Neuronal stem cell (in vitro differentiated cells): ENCODE data around the gene PAPPA2.

Source experiments
- DNase-seq: peaks from one replicate; pipeline ENCODE4 v3.0.0-alpha.2; 2013; ENCODE audit warnings: low spot score
- H2AFZ ChIP-seq: one replicate; pipeline ENCODE4 v1.6.1; 2013; ENCODE audit warnings: mild to moderate bottlenecking, low read length, inconsistent platforms
- H2AK5ac ChIP-seq: 2 replicates; pipeline ENCODE4 v1.6.1; 2013; ENCODE audit warnings: low read depth, mild to moderate bottlenecking, inconsistent platforms, low read length, moderate library complexity, mixed read lengths
- H2BK120ac ChIP-seq: 2 replicates; pipeline ENCODE4 v1.6.1; 2013; ENCODE audit warnings: low read depth, mild to moderate bottlenecking, inconsistent platforms, low read length, moderate library complexity, mixed read lengths
- H2BK12ac ChIP-seq: one replicate; pipeline ENCODE4 v1.6.1; 2013; ENCODE audit warnings: low read length, inconsistent platforms
- H2BK15ac ChIP-seq: 2 replicates; pipeline ENCODE4 v1.6.1; 2013; ENCODE audit warnings: mild to moderate bottlenecking, low read length, inconsistent platforms, mixed read lengths
- H2BK5ac ChIP-seq: one replicate; pipeline ENCODE4 v1.6.1; 2013; ENCODE audit warnings: inconsistent platforms, mild to moderate bottlenecking, low read length, moderate library complexity
- H3K14ac ChIP-seq: one replicate; pipeline ENCODE4 v1.6.1; 2013; ENCODE audit warnings: low read length, inconsistent platforms
- H3K18ac ChIP-seq: 2 replicates; pipeline ENCODE4 v1.6.1; 2013; ENCODE audit warnings: low read length, inconsistent platforms
- H3K23ac ChIP-seq: 2 replicates; pipeline ENCODE4 v1.6.1; 2013; ENCODE audit warnings: low read depth, mild to moderate bottlenecking, mixed read lengths, low read length, inconsistent platforms; ENCODE audit not compliant: poor library complexity
- H3K27ac ChIP-seq: replicated peaks from 3 replicates; pipeline ENCODE4 v1.5.1; 2013; ENCODE audit warnings: low read length, inconsistent platforms
- H3K27me3 ChIP-seq, 3 experiments: 2 replicates each; pipeline ENCODE4 v1.6.1; 2013; ENCODE audit warnings: low read length in 3 of 3, mild to moderate bottlenecking in 2 of 3, inconsistent platforms in 1 of 3, low read depth in 1 of 3, mixed read lengths in 1 of 3, moderate library complexity in 1 of 3; ENCODE audit not compliant: control insufficient read depth in 3 of 3, insufficient read depth in 3 of 3
- H3K36me3 ChIP-seq, 2 donors: replicated peaks in 1 of 2; 2 replicates each; pipeline ENCODE4 v1.6.1; 2013; ENCODE audit warnings: low read length in 2 of 2; ENCODE audit not compliant: control insufficient read depth in 2 of 2, insufficient read depth in 2 of 2
- H3K4ac ChIP-seq: 2 replicates; pipeline ENCODE4 v1.6.1; 2013; ENCODE audit warnings: inconsistent platforms, mild to moderate bottlenecking, low read length, moderate library complexity
- H3K4me1 ChIP-seq, 2 donors: 1 replicate in 1 of 2; 2 replicates in 1 of 2; pipeline ENCODE4 v1.6.1; 2013; ENCODE audit warnings: low read length in 2 of 2, low read depth in 1 of 2; ENCODE audit not compliant: control insufficient read depth in 2 of 2, insufficient read depth in 1 of 2
- H3K4me2 ChIP-seq: one replicate; pipeline ENCODE4 v1.6.1; 2013; ENCODE audit warnings: mild to moderate bottlenecking, low read length, inconsistent platforms; ENCODE audit not compliant: insufficient read depth, poor library complexity, severe bottlenecking
- H3K4me3 ChIP-seq, 2 donors: 2 replicates each; pipeline ENCODE4 v1.5.1; 2013; ENCODE audit warnings: low read length in 2 of 2, mild to moderate bottlenecking in 2 of 2, inconsistent platforms in 1 of 2, moderate library complexity in 1 of 2
- H3K79me1 ChIP-seq: one replicate; pipeline ENCODE4 v1.6.1; 2013; ENCODE audit warnings: low read depth, mild to moderate bottlenecking, inconsistent platforms, low read length, moderate library complexity
- H3K9ac ChIP-seq: one replicate; pipeline ENCODE4 v1.6.1; 2013; ENCODE audit warnings: mild to moderate bottlenecking, low read depth, low read length, inconsistent platforms; ENCODE audit not compliant: poor library complexity
- H3K9me3 ChIP-seq, 2 donors: replicated peaks in 1 of 2; 2 replicates each; pipeline versions ENCODE3 to v1.6.1; 2013; ENCODE audit warnings: low read length in 2 of 2, mild to moderate bottlenecking in 2 of 2, inconsistent platforms in 1 of 2, low read depth in 1 of 2, mixed read lengths in 1 of 2, moderate library complexity in 1 of 2; ENCODE audit not compliant: control insufficient read depth in 2 of 2, insufficient read depth in 1 of 2
- H4K8ac ChIP-seq: one replicate; pipeline ENCODE4 v1.6.1; 2013; ENCODE audit warnings: low read depth, mild to moderate bottlenecking, inconsistent platforms, low read length, moderate library complexity
- H4K91ac ChIP-seq: one replicate; pipeline ENCODE4 v1.6.1; 2013; ENCODE audit warnings: low read length, low read depth, mild to moderate bottlenecking, inconsistent platforms; ENCODE audit not compliant: poor library complexity
- WGBS, 2 donors: extraction: QIAGEN DNeasy Blood & Tissue Kit; methylation state at CpG; one replicate each; pipeline ENCODE4 v1.1.7; 2013; ENCODE audit warnings: missing lambda C conversion rate in 2 of 2, mixed read lengths in 1 of 2; ENCODE audit not compliant: insufficient read length in 2 of 2, insufficient replicate concordance in 1 of 2; ENCODE audit errors: extremely low coverage in 2 of 2; 5-methylcytosine and 5-hydroxymethylcytosine counted together

Gene PAPPA2

DNA sequence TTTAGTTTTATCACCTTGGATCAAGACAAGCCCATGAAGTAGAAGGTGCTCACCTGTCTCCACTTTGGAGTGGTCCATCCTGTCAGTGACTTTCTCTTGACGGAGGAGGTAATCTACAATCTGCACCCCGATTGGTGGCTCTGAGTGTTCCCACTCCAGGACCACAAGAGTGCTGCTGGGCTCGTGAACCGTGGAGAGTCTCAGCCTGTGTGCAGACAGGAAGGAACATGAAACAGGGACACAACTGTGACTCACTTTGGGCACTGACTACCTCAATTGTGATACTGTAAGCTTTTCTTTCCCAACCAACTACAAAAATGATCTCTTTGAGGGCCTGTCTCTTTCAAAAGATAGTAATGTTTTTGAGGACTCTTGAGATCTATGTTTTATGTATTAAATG is 421.3 kb downstream of the PAPPA2 start:
- H2BK12ac ChIP-seq, result no peak overlapping the region
- no peaks in the 10 kb centered on the region for H3K9me3 ChIP-seq
- H3K4ac ChIP-seq, result no peak overlapping the region
- DNase-seq, result no peak
- peaks cover 0 to 4% of the 10 kb centered on the region in 2 donors for H3K36me3 ChIP-seq
- H2AK5ac ChIP-seq, result no peak overlapping the region
- H3K4me1 ChIP-seq, result peaks cover 0 to 3% of the 10 kb centered on the region in 2 donors
- no peak overlapping the region for H3K18ac ChIP-seq
- no peak overlapping the region for H3K27ac ChIP-seq
- H3K4me3 ChIP-seq, result no peak overlapping the region
- no peaks in the 10 kb centered on the region for H3K27me3 ChIP-seq
- H4K91ac ChIP-seq, result no peak overlapping the region
- no peak overlapping the region for H2BK5ac ChIP-seq
- H2BK120ac ChIP-seq, result no peak overlapping the region
- H2AFZ ChIP-seq, result no peak overlapping the region
- H4K8ac ChIP-seq, result no peak overlapping the region
- no peak overlapping the region for H2BK15ac ChIP-seq
- no CpG with 5 or more reads among the region's 4 CpGs for WGBS, 2 donors
- no peaks in the 10 kb centered on the region for H3K79me1 ChIP-seq
- H3K9ac ChIP-seq, result no peak overlapping the region
- H3K14ac ChIP-seq, result no peak overlapping the region
- no peak overlapping the region for H3K23ac ChIP-seq
- no peak overlapping the region for H3K4me2 ChIP-seq

- no peak for DNase-seq
- Histone ChIP-seq H3K4me1 (peaks cover 0 to 3% of the 10 kb centered on the region in 2 donors), H3K27ac (no peak overlapping the region), H3K9me3 (no peaks in the 10 kb centered on the region), H2BK5ac (no peak overlapping the region), H2AK5ac (no peak overlapping the region), H3K14ac (no peak overlapping the region), H2AFZ (no peak overlapping the region), H2BK120ac (no peak overlapping the region), H2BK12ac (no peak overlapping the region), H3K27me3 (no peaks in the 10 kb centered on the region), H3K4ac (no peak overlapping the region), H3K18ac (no peak overlapping the region), H4K91ac (no peak overlapping the region), H3K4me3 (no peak overlapping the region), H3K4me2 (no peak overlapping the region), H3K23ac (no peak overlapping the region), H3K79me1 (no peaks in the 10 kb centered on the region), H3K9ac (no peak overlapping the region), H2BK15ac (no peak overlapping the region), H3K36me3 (peaks cover 0 to 4% of the 10 kb centered on the region in 2 donors), H4K8ac (no peak overlapping the region)
- WGBS, 2 donors, result no CpG with 5 or more reads among the region's 1 CpG
Observed at GRCh38 chr1:176884911-176885310, 421.9 kb downstream of the PAPPA2 start.

GRCh38 chr1:176885341-176885740 is 422.4 kb downstream of the PAPPA2 start:
- no peak overlapping the region for H4K91ac ChIP-seq
- H2BK15ac ChIP-seq, result no peak overlapping the region
- H2AK5ac ChIP-seq, result no peak overlapping the region
- DNase-seq, result no peak
- no peak overlapping the region for H3K9ac ChIP-seq
- no peak overlapping the region for H3K18ac ChIP-seq
- H3K79me1 ChIP-seq, result no peaks in the 10 kb centered on the region
- H2BK5ac ChIP-seq, result no peak overlapping the region
- no peak overlapping the region for H2AFZ ChIP-seq
- no peak overlapping the region for H2BK12ac ChIP-seq
- no peak overlapping the region for H2BK120ac ChIP-seq
- H3K23ac ChIP-seq, result no peak overlapping the region
- H3K9me3 ChIP-seq, result no peaks in the 10 kb centered on the region
- peaks cover 0 to 4% of the 10 kb centered on the region in 2 donors for H3K36me3 ChIP-seq
- no peak overlapping the region for H4K8ac ChIP-seq
- H3K27ac ChIP-seq, result no peak overlapping the region
- no peaks in the 10 kb centered on the region for H3K27me3 ChIP-seq
- WGBS, 2 donors, result no CpG with 5 or more reads among the region's 3 CpGs
- no peak overlapping the region for H3K4ac ChIP-seq
- H3K4me3 ChIP-seq, result no peak overlapping the region
- no peak overlapping the region for H3K14ac ChIP-seq
- H3K4me2 ChIP-seq, result no peak overlapping the region
- no peaks in the 10 kb centered on the region for H3K4me1 ChIP-seq

DNA sequence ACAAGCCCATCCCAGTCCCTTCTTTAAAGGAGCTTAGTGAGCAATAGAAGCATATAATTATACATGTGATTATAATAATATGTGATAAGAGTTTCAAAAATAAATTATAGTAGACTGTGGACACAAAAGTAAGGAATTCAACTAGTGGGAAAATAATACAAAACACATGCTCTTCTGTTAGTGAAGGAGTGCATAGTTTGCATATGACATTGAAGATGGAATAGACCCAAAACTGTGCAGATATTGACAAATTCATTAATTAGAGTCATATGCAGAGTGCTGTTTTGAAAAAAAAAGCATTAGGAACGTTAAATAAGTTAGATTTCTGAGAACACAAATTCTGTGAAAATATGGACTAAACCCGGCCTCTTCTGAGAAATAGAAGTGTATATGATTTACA is 422.8 kb downstream of the PAPPA2 start:
- no peak overlapping the region for H3K23ac ChIP-seq
- H3K4me1 ChIP-seq, result no peaks in the 10 kb centered on the region
- H3K18ac ChIP-seq, result no peak overlapping the region
- H2BK15ac ChIP-seq, result no peak overlapping the region
- no peak overlapping the region for H4K91ac ChIP-seq
- peaks cover 0 to 4% of the 10 kb centered on the region in 2 donors for H3K36me3 ChIP-seq
- H3K27me3 ChIP-seq, result no peaks in the 10 kb centered on the region
- no peak overlapping the region for H3K4me3 ChIP-seq
- no peak overlapping the region for H2AFZ ChIP-seq
- no peak overlapping the region for H3K27ac ChIP-seq
- no CpG with 5 or more reads among the region's 2 CpGs for WGBS, 2 donors
- H2BK12ac ChIP-seq, result no peak overlapping the region
- H2AK5ac ChIP-seq, result no peak overlapping the region
- no peak overlapping the region for H3K14ac ChIP-seq
- H3K4ac ChIP-seq, result no peak overlapping the region
- H2BK120ac ChIP-seq, result no peak overlapping the region
- no peak for DNase-seq
- H3K79me1 ChIP-seq, result no peaks in the 10 kb centered on the region
- H2BK5ac ChIP-seq, result no peak overlapping the region
- no peak overlapping the region for H4K8ac ChIP-seq
- no peaks in the 10 kb centered on the region for H3K9me3 ChIP-seq
- no peak overlapping the region for H3K4me2 ChIP-seq
- H3K9ac ChIP-seq, result no peak overlapping the region
